ENCODE results near the gene GAA.

The GAA gene

DNA sequence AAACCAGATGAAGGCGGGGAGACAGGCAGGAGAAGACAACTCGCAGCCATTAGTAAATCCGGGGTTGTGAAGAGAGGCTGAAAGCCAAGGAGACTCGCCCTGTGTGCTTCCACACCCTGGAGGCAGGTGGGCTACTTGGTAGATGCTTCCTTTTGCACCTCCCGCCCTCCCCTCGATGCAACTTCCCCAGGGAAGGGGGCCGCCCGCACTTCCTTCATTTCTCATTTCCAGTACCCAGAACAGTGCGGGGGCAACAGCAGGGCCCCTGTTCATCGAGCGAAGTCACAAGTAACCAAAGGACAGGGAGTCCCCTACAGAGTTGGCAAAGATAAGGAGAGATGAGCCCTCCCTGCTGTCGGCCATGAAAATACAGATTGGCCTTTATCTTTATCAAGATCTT, 40.0 kb upstream of the GAA start:
- H4K20me1 ChIP-seq (ENCODE audit: insufficient read depth, low read length): no peaks in the 10 kb centered on the region

DNA sequence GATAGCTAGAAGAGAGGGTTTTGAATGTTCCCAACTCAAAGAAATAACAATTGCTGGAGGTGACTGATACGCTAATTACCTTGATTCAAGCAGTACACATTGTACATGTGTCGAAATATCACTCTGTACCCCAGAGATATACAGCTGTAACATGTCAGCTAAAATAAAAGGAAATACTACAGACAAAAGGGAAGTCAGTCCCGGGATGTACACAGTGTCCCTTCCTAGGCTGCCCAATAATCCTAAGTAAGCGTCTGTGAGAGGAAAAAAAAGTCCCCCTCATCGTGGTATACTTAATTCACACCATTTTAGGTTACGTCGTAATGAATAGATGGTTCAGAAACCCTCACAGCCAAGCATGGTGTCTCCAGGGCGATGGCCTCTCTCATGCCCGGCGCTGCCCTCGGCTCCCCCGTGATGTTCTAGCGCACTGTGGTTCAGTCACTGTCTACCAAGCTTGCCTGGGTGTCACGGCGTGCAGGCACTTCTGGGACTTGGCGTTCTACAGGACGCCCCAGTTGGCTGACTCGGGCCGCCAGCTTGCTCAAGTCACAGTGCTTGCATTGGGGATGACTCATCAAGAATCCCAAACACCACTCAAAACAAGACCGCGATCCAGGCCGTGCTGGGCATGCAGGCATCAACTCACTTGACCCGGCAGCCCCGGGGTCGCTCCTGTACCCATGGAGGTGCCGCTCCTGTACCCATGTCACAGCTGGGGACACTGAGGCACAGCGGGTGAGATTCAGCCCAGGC, 37.4 kb upstream of the GAA start:
- H3K79me2 ChIP-seq (ENCODE audit: insufficient read depth, low read length): no peaks in the 10 kb centered on the region
- H3K36me3 ChIP-seq (ENCODE audit: insufficient read depth, low read length): no peaks in the 10 kb centered on the region
- no peaks in the 10 kb centered on the region for H3K4me1 ChIP-seq (ENCODE audit: insufficient read depth, low read length, severe bottlenecking)
- H3K4me3 ChIP-seq (ENCODE audit: low read depth, low read length, poor library complexity, severe bottlenecking): no peak overlapping the region
- no peak overlapping the region for H3K9ac ChIP-seq (ENCODE audit: low read length)
- no peaks in the 10 kb centered on the region for H3K9me2 ChIP-seq (ENCODE audit: low read depth, low read length)
- no peaks in the 10 kb centered on the region for H4K20me1 ChIP-seq (ENCODE audit: insufficient read depth, low read length)
- H3K27ac ChIP-seq (ENCODE audit: low read depth, low read length, poor library complexity, severe bottlenecking): no peak overlapping the region
- H2AFZ ChIP-seq (ENCODE audit: low read length): no peak overlapping the region
- TF ChIP-seq, protein P1, sequence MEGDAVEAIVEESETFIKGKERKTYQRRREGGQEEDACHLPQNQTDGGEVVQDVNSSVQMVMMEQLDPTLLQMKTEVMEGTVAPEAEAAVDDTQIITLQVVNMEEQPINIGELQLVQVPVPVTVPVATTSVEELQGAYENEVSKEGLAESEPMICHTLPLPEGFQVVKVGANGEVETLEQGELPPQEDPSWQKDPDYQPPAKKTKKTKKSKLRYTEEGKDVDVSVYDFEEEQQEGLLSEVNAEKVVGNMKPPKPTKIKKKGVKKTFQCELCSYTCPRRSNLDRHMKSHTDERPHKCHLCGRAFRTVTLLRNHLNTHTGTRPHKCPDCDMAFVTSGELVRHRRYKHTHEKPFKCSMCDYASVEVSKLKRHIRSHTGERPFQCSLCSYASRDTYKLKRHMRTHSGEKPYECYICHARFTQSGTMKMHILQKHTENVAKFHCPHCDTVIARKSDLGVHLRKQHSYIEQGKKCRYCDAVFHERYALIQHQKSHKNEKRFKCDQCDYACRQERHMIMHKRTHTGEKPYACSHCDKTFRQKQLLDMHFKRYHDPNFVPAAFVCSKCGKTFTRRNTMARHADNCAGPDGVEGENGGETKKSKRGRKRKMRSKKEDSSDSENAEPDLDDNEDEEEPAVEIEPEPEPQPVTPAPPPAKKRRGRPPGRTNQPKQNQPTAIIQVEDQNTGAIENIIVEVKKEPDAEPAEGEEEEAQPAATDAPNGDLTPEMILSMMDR (IDR thresholded peaks at IDR 0.05; ENCODE audit: low read length): no peak
- TF ChIP-seq EZH2 (IDR thresholded peaks at IDR 0.05; ENCODE audit: borderline replicate concordance, low read length): no peak
- H3F3A ChIP-seq (ENCODE audit: insufficient read depth, low read length): no peaks in the 10 kb centered on the region
- no peak overlapping the region for H3K4me2 ChIP-seq (ENCODE audit: low read length)
- no peaks in the 10 kb centered on the region for H3K9me3 ChIP-seq (ENCODE audit: low read length)
- peaks cover 8% of the 10 kb centered on the region for H3K27me3 ChIP-seq (ENCODE audit: insufficient read depth, low read length)

More for the DNA sequence above, 40.0 kb upstream of the GAA start:
- Histone ChIP-seq H3F3A (ENCODE audit: insufficient read depth, low read length) (no peaks in the 10 kb centered on the region), H3K9ac (ENCODE audit: low read length) (no peak overlapping the region), H3K9me3 (ENCODE audit: low read length) (no peaks in the 10 kb centered on the region), H3K27ac (ENCODE audit: low read depth, low read length, poor library complexity, severe bottlenecking) (no peak overlapping the region), H3K36me3 (ENCODE audit: insufficient read depth, low read length) (no peaks in the 10 kb centered on the region), H3K9me2 (ENCODE audit: low read depth, low read length) (no peaks in the 10 kb centered on the region), H3K79me2 (ENCODE audit: insufficient read depth, low read length) (no peaks in the 10 kb centered on the region), H3K4me2 (ENCODE audit: low read length) (no peak overlapping the region), H3K4me3 (ENCODE audit: low read depth, low read length, poor library complexity, severe bottlenecking) (no peak overlapping the region), H2AFZ (ENCODE audit: low read length) (no peak overlapping the region), H3K27me3 (ENCODE audit: insufficient read depth, low read length) (peaks cover 6% of the 10 kb centered on the region), H3K4me1 (ENCODE audit: insufficient read depth, low read length, severe bottlenecking) (no peaks in the 10 kb centered on the region)
- no peak for TF ChIP-seq EZH2 (IDR thresholded peaks at IDR 0.05; ENCODE audit: borderline replicate concordance, low read length)
- TF ChIP-seq, protein P1 (IDR thresholded peaks at IDR 0.05; ENCODE audit: low read length): no peak

DNA sequence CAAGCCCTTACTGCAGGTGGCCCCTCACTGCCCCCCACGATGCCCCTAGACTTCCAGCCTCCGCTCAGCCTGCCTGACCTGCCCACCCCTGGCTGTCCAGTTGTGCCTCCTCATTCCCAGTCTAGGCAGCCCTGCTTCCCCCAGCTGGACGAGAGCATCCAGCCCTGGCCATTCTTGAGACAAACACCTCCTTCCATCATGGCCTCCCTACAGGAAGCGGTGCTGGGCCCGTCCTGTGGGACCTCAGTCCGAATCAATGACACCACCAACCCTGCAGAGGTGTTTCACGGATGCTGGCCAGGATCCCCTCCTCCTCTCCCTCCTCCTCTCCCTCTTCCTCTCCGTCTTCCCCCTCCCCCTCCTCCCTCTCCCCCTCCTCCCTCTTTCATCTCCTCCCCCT, 36.7 kb upstream of the GAA start:
- Histone ChIP-seq H3F3A (ENCODE audit: insufficient read depth, low read length) (no peaks in the 10 kb centered on the region), H3K4me3 (ENCODE audit: low read depth, low read length, poor library complexity, severe bottlenecking) (no peak overlapping the region), H3K27ac (ENCODE audit: low read depth, low read length, poor library complexity, severe bottlenecking) (no peak overlapping the region), H3K27me3 (ENCODE audit: insufficient read depth, low read length) (peaks cover 10% of the 10 kb centered on the region), H3K79me2 (ENCODE audit: insufficient read depth, low read length) (no peaks in the 10 kb centered on the region), H3K9me3 (ENCODE audit: low read length) (no peaks in the 10 kb centered on the region), H3K9ac (ENCODE audit: low read length) (no peak overlapping the region), H3K4me1 (ENCODE audit: insufficient read depth, low read length, severe bottlenecking) (no peaks in the 10 kb centered on the region), H4K20me1 (ENCODE audit: insufficient read depth, low read length) (no peaks in the 10 kb centered on the region), H2AFZ (ENCODE audit: low read length) (no peak overlapping the region), H3K36me3 (ENCODE audit: insufficient read depth, low read length) (no peaks in the 10 kb centered on the region), H3K4me2 (ENCODE audit: low read length) (no peak overlapping the region), H3K9me2 (ENCODE audit: low read depth, low read length) (no peaks in the 10 kb centered on the region)
- no peak for TF ChIP-seq EZH2 (IDR thresholded peaks at IDR 0.05; ENCODE audit: borderline replicate concordance, low read length)
- TF ChIP-seq, protein P1 (IDR thresholded peaks at IDR 0.05; ENCODE audit: low read length): no peak

All from OCI-LY1 (cell line).